ENCODE measurements around the gene CACNB4. TPM values are rescaled to one million over a fixed set of nuclear protein-coding genes. Genes with fewer than 3 reads are reported as not detected.

CACNB4 gene
- polyA plus RNA-seq, 2 of the 4 experiments (the other 2 are of a cell fraction), result 0.25 to 0.53 TPM

GRCh38 chr2:152046940-152047339 lies 51.9 kb downstream of the CACNB4 start:
- whole genome bisulfite sequencing (ENCODE audit: missing lambda C conversion rate), result 67% methylated on average over 4 of the region's 4 CpGs
- DNase-seq (ENCODE audit: low read depth in 1 of 2, low spot score in 1 of 2) (no peak), FAIRE-seq (no peak), ATAC-seq (no peak)
- Histone ChIP-seq H3K4me2 (no peak overlapping the region), H3K4me3 (no peak overlapping the region), H3K4me1 (no peaks in the 10 kb centered on the region), H3K9me3 (no peaks in the 10 kb centered on the region), H3K27ac (no peak overlapping the region)
- ChIA-PET POLR2A (no interaction called here), CTCF (interaction anchor here (1.1 to 3.9 kb wide), 3 partner anchors 9 to 21 kb away, joined by 3 to 16 read pairs (median 12); no protein-coding TSS in a partner anchor)
- no peak for TF ChIP-seq CBX8 (IDR thresholded peaks at IDR 0.05)
- no peak for TF ChIP-seq CBX2 (IDR thresholded peaks at IDR 0.05; ENCODE audit: borderline replicate concordance, low read depth)
- TF ChIP-seq CHD4 (IDR thresholded peaks at IDR 0.05; ENCODE audit: borderline replicate concordance), result no peak
- no peak for TF ChIP-seq HOXA7 (CRISPR knock-in tag; IDR thresholded peaks at IDR 0.05)
- no peak for TF ChIP-seq HEYL (CRISPR knock-in tag; IDR thresholded peaks at IDR 0.05)
- TF ChIP-seq TFCP2L1 (CRISPR knock-in tag; IDR thresholded peaks at IDR 0.05), result no peak
- TF ChIP-seq FOXS1 (CRISPR knock-in tag; IDR thresholded peaks at IDR 0.05), result no peak
- no peak for TF ChIP-seq FOSL2 (IDR thresholded peaks at IDR 0.05)
- no peak for TF ChIP-seq FOSL2 (CRISPR knock-in tag; IDR thresholded peaks at IDR 0.05)
- no peak for TF ChIP-seq RFX5 (IDR thresholded peaks at IDR 0.05)
- no peak for TF ChIP-seq HDAC2 (IDR thresholded peaks at IDR 0.05)
- no peak for TF ChIP-seq EHMT2 (IDR thresholded peaks at IDR 0.05; ENCODE audit: low read depth)

GRCh38 chr2:152042636-152043615 lies 55.9 kb downstream of the CACNB4 start:
- Histone ChIP-seq H3K4me1 (no peaks in the 10 kb centered on the region), H3K9me3 (no peaks in the 10 kb centered on the region), H3K4me3 (no peak overlapping the region), H3K4me2 (no peak overlapping the region), H3K27ac (no peak overlapping the region)
- ChIA-PET CTCF (interaction anchor here (1.3 kb wide), 1 partner anchor 17 kb away, joined by 5 read pairs; no protein-coding TSS in a partner anchor), POLR2A (no interaction called here)
- ATAC-seq, result no peak
- FAIRE-seq, result no peak
- no peak for TF ChIP-seq HOXA7 (CRISPR knock-in tag; IDR thresholded peaks at IDR 0.05)
- TF ChIP-seq CHD2 (IDR thresholded peaks at IDR 0.05; ENCODE audit: low read length, partially characterized antibody), result no peak
- no peak for TF ChIP-seq CBX8 (IDR thresholded peaks at IDR 0.05)
- TF ChIP-seq RFX5 (IDR thresholded peaks at IDR 0.05), result no peak
- TF ChIP-seq PBX3 (IDR thresholded peaks at IDR 0.05), result no peak
- TF ChIP-seq SMC3 (IDR thresholded peaks at IDR 0.05), result no peak
- no peak for TF ChIP-seq PHF8 (IDR thresholded peaks at IDR 0.05; ENCODE audit: borderline replicate concordance, low read depth)
- no peak for TF ChIP-seq ELK1 (IDR thresholded peaks at IDR 0.05; ENCODE audit: low read depth, low read length)
- TF ChIP-seq CTCF (IDR thresholded peaks at IDR 0.05), result no peak
- TF ChIP-seq RCOR1 (IDR thresholded peaks at IDR 0.05; ENCODE audit: low read depth, low read length), result no peak
- TF ChIP-seq HDAC2 (IDR thresholded peaks at IDR 0.05), result no peak
- no peak for TF ChIP-seq FOSL2 (IDR thresholded peaks at IDR 0.05)
- TF ChIP-seq FOSL2 (CRISPR knock-in tag; IDR thresholded peaks at IDR 0.05), result no peak
- no peak for TF ChIP-seq HOXB13 (CRISPR knock-in tag; IDR thresholded peaks at IDR 0.05; ENCODE audit: low read depth)
- no peak for TF ChIP-seq ZNF302 (CRISPR knock-in tag; IDR thresholded peaks at IDR 0.05)
- no peak for TF ChIP-seq ZFP36 (IDR thresholded peaks at IDR 0.05; ENCODE audit: borderline replicate concordance, partially characterized antibody)
- DNase-seq (ENCODE audit: low read depth in 1 of 2, low spot score in 1 of 2), result no peak
- 71% methylated on average over 16 of the region's 16 CpGs for WGBS (ENCODE audit: missing lambda C conversion rate)
